Epithelial cell of esophagus (primary cell): ENCODE measurements around the gene NPHS1.
"Not testable (repeated sequence)": the region's sequence is repeated elsewhere in the genome, so short reads cannot be mapped to it uniquely, and the experiment has no call there.

ENCODE experiments used
- DNase-seq: peaks from one replicate; pipeline ENCODE4 v3.0.0; 2010; ENCODE audit warnings: low read depth
- H3K4me3 ChIP-seq: 2 replicates; pipeline ENCODE4 v1.5.1; 2011; ENCODE audit warnings: mild to moderate bottlenecking, low read length, control low read depth
- TF ChIP-seq, protein P1 (sequence below): IDR thresholded peaks from 2 replicates; pipeline ENCODE4 v1.5.1; 2011; ENCODE audit warnings: low read depth, mild to moderate bottlenecking, low read length, control low read depth, inconsistent platforms; ENCODE audit not compliant: insufficient read depth; ENCODE audit errors: missing control alignments

Gene NPHS1

DNA sequence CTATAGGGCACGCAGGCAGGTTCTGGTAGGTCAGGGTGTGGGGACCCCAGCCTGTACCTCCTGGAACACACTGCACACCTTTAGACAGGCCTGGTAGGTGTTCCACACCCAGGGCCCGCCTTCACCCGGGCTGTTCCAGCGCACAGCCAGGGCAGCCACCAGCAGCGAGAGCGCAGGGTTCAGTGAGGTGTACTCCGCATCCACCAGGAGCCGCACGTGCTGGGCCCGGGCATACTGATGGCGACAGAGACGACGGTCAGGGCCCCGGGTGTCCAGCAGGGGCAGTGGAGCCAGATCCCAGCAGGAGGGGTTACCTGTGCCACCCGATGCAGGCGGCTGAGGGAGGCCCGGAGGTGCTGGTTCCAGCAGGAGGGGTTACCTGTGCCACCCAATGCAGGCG lies 45.7 kb downstream of the NPHS1 start:
- no peak for DNase-seq
- no peak overlapping the region for H3K4me3 ChIP-seq
- TF ChIP-seq, protein P1, sequence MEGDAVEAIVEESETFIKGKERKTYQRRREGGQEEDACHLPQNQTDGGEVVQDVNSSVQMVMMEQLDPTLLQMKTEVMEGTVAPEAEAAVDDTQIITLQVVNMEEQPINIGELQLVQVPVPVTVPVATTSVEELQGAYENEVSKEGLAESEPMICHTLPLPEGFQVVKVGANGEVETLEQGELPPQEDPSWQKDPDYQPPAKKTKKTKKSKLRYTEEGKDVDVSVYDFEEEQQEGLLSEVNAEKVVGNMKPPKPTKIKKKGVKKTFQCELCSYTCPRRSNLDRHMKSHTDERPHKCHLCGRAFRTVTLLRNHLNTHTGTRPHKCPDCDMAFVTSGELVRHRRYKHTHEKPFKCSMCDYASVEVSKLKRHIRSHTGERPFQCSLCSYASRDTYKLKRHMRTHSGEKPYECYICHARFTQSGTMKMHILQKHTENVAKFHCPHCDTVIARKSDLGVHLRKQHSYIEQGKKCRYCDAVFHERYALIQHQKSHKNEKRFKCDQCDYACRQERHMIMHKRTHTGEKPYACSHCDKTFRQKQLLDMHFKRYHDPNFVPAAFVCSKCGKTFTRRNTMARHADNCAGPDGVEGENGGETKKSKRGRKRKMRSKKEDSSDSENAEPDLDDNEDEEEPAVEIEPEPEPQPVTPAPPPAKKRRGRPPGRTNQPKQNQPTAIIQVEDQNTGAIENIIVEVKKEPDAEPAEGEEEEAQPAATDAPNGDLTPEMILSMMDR, result no peak

DNA sequence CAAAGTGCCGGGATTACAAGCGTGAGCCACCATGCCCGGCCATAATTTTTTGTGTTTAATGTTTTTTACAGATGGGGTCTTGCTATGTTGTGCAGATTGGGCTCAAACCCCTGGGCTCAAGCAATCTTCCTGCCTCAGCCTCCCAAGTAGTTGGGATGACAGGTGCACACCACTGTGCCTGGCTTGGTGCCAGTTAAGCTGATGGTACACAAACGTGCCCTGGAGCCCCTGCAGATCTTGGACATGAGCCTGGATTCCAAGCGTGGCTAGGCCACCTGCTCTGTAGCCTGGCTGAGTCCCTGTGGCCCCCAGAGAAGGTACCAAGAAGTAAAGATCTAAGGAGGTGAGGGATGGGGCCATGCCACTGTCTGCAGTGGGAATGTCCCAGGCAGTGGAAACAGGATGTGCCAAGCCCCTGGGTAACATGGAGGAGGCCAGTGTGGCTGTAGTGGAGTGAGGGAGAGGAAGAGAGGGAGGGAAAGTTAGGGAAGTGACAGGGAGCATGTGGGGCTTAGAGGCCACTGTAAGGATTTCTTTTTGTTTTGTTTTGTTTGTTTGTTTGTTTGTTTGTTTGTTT lies 46.7 kb downstream of the NPHS1 start:
- no peak for DNase-seq
- TF ChIP-seq, protein P1, result no peak
- no peak overlapping the region for H3K4me3 ChIP-seq

DNA sequence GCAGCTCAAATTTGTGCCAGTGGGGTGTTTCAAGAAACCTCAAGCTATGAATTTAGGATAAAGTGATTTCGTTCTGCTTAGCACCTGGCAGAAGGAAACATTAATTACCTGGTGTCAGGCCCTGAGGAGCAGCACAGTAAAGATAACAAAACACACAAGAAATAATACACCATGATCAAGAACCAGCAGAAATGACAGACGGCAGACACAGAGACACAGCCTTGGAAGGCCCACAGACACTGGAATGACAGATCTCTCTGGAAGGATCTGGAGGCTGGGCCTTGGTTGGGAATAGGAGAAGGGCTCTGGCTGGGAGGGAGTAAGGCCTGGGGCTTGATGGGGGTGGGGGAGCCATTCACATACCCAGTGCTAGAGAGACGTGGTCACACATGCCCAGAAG lies 50.5 kb downstream of the NPHS1 start:
- DNase-seq, result no peak
- TF ChIP-seq, protein P1, result no peak

DNA sequence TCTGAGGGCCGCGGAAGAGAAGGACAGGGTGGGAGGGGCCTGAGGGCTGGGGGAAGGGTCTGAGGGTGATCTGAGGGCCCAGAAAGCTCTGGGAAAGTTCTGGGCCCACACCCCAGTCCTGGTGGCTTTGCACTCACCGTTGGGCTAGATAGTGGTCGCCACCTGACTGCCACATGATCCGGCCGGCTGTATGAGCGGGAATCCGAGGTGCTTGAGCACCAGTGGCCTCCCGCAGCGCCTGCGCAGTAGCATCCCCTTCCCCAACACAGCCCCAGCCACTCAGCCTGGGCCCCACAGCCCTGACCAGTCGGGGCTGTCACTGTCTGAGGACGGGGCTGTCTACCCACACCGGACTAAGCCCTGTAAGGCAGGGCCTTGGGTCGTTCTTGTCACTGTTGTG lies 54.6 kb downstream of the NPHS1 start:
- no peak for DNase-seq
- no peak overlapping the region for H3K4me3 ChIP-seq
- TF ChIP-seq, protein P1, result no peak

More for the DNA sequence above, 50.5 kb downstream of the NPHS1 start:
- no peak overlapping the region for H3K4me3 ChIP-seq

DNA sequence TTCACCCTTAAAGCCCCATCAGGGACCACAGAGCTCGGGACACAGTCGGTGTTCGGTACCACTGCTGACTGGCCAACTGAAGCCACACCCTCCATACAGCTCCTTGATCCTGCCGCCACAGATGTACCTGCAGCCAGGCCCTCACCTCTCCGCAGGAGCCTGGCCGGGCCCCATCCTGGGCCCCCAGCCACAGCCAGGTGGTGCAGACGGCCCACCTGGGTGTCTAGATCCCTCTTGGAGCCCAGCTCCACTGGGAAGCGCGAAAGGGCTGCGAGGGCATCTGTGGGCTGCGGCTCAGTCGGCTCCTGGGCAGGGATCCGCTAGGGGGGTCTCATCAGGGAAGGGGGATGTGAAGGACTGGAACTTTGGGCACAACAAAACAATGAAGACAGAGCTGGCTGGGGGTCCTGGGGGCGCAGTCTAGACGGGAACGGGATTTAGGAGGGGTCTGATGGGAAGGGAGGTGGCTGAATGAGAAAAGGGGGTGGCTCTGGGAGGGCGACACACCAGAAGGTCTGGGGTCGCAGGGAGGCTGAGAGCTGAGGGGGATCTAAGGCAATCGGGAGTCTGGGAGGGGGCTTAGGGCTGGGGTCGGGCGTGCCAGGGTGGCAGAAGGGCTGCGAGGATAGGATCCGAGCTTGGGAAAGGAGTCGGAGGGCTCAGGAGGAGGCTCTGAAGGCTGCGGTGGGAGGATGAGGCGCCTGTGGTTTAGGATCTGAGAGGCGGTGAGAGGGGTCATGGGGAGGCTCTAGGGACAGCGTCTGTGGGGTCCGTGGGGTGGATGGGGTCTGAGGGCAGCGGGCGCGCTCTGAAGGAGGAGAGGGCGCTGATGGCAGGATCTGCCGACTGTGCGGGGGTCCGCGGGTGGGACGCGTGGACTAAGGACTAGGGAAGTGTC lies 55.4 kb downstream of the NPHS1 start:
- no peak for DNase-seq
- no peak overlapping the region for H3K4me3 ChIP-seq

DNA sequence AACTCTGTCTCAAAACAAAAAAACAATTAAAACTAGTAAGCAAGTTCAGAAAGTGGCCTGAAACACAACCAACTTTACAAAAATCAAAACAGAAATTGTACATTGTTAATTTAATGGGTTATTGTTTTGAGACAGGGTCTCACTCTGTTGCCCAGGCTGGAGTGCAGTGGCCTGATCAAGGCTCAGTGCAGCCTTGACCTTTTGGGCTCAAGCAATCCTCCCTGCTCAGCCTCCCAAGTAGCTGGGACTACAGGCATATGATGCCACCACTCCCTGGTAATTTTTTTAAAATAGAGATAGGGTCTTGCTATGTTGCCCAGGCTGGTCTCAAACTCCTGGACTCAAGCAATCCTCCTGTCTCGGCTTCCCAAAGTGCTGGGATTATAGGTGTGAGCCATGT lies 56.7 kb downstream of the NPHS1 start:
- DNase-seq, H3K4me3 ChIP-seq: not testable (repeated sequence)

More for the DNA sequence above, 55.4 kb downstream of the NPHS1 start:
- TF ChIP-seq, protein P1, result no peak

DNA sequence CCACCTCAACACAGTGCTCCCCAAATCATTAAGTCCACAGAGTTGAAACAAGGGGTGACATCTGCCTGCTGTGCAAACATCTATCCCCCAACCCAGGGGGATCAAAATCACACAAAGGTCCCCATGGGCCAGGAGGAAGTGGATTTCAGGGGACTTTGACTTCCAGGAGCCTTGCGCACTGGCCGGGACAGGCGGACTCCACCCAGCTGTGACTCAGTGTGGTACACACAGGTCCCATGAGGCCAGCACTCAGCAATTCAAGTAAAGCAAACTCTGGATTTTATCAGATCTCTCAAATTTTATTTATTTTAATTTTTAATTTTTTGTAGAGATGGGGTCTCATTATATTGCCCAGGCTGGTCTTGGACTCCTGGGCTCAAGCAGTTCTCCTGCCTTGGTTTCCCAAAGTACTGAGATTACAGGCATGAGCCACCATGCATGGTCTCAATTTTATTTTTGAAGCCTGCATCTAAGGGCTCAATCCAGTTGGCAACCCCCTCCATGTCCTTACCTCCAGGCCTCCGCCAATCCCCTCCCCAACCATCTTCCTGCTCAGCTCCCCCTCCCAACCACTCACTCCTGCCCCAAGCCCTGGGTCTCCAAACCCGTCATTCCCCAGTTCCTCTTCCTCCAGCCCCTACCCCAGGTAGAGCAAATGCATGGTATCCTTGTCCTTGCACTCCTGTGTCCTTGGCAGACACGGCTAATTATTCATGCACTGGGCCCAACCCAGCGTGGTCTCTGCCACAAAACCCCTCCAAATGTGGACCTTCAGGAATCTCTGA lies 58.7 kb downstream of the NPHS1 start:
- TF ChIP-seq, protein P1, result no peak
- peak; percentile 24 for DNase-seq
- no peak overlapping the region for H3K4me3 ChIP-seq
